Hematopoietic multipotent progenitor cell treated with erythropoietin and hydrocortisone succinate and interleukin-3 and kit ligand, for 17 days (in vitro differentiated cells): ENCODE data around the gene MORN2.

Experiments used
- DNase-seq: peaks from one replicate; pipeline ENCODE4 v3.0.0-alpha.2; 2015; ENCODE audit warnings: low spot score

MORN2 gene

GRCh38 chr2:38889575-38889974 lies 13.8 kb downstream of the MORN2 start, which contains the start of gene ARHGEF33:
ARHGEF33 (plus strand) TSS chr2:38889875; CDS start chr2:38919448, 29,573 bp downstream.
- DNase-seq: no peak

DNA sequence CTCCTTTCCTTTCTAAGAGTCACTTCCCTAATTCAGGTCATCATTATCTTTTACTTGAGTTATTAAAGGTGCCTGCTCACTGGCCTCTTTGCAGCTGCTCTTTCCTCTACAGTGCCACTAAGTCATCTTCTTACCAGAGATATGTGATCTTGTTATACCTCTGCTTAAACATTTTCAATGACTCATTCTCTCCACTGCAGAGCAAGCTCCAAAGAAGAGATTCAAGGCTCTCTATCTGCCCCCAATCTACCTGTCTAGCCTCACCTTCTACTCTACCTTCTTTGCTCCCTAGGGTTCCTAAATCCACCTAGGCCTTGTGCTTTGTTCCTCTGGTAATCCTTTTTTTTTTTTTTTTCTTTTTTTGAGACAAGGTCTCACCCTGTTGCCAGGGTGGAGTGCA lies 17.0 kb downstream of the MORN2 start:
- DNase-seq: no peak

- DNase-seq: no peak
Observed at GRCh38 chr2:38898256-38898655, 22.5 kb downstream of the MORN2 start.

DNA sequence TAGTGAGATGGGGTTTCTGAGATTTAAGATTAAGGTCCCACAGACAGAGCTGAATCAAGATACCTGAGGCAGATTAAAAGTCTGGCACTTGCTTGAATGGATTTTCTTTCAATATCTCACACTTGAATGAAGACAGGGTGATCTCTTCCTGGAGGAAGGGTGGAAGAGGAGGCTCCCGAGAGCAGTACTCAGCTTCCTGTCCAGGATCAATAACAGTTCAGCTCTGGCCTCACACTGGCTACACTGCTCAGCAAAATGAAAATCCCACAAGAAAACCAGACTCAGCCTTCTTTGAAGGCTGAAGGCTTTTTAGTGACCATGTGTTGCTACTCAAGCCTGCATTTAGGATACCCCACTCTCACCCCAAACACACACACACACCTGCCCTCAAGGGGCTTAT lies 24.9 kb downstream of the MORN2 start:
- DNase-seq: no peak

- no peak for DNase-seq
Observed at GRCh38 chr2:38905251-38905650, 29.5 kb downstream of the MORN2 start.

DNA sequence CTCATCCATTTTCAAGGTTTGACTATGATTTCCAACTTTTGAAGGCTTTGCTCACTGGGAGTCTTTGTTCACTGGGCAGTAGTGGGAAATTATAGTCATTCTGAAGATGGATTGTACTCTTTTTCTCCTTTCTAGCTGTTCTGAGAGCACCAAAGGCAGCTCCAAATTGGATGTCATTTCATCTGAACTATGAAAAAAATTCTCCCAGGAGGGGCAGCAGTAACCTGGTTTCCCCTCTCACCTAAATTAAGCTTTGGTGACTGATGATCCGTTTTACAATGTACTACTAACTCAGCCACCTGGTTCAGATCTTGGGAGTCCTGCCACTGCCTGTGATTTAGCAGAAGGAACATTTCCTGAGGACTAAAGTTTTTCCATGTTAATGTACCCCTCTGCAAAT lies 31.5 kb downstream of the MORN2 start:
- DNase-seq: no peak

DNA sequence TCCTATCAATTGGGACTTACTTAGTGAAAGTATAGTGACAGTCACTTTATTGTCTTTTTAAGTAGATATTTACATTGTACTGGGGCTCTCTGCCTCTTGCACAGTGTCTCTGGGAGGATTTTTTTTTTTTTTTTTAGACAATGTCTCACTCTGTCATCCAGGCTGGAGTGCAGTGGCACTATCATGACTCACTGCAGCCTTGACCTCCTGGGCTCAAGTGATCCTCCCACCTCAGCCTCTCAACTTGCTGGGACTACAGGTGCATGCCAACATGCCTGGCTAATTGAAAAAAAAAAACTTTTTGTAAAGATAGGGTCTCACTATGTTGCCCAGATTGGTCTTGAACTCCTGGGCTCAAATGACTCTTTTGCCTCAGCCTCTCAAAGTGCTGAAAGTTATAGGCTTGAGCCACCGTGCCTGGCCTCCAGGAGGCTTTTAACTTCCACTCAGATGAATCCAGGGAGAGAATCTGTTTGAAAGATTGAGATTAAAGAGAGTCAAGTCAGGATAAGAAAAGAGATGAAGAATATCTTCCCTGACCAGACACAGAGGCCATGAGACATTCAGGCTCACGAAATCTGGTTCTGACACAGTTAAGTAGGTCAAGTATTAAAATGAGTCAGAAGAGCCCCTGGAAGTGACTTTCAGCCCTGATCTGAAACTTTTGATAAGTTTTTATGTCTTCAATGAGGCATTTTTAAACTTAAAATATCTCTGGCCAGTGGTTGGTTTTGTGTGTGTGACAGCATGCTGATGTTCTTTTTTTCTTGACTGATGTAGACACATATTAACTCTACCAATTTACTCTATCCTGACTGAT lies 32.2 kb downstream of the MORN2 start:
- no peak for DNase-seq

DNA sequence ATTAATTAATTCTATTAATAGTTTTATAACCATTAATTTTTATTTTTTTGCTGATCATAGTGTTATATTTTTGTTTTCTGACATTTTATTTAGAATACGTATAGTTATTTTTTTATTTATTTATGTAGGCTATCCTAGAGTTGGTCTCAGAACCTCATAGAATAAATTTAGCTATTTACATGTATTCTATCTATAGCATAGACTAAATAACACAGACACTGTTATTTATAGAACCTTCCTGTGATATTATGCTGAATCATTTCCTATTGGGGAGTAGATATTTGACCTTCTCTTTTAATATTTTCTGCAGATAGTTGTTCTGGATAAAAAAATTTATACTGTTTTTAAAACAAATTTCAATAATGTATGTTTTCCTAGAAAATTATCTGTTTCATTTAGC lies 34.1 kb downstream of the MORN2 start:
- no peak for DNase-seq

DNA sequence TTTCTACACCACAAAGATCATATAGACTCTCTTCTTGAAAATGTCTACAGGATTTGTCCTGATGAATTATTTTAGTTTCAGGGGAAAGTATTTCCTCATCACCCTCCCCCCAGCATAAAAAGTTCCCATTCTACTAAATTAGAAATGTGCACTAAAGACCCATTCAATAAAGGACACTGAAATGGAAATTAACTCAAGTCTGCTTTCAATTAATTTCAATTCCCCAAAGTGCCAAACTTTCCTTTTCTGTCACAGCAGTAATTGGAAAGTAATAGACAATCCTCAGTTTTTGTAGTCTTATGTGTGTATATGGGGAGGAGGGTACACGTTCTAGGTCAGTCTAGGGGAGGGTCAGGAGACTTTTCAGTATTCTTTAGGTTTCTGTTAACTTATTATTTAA lies 35.4 kb downstream of the MORN2 start:
- DNase-seq: no peak

DNA sequence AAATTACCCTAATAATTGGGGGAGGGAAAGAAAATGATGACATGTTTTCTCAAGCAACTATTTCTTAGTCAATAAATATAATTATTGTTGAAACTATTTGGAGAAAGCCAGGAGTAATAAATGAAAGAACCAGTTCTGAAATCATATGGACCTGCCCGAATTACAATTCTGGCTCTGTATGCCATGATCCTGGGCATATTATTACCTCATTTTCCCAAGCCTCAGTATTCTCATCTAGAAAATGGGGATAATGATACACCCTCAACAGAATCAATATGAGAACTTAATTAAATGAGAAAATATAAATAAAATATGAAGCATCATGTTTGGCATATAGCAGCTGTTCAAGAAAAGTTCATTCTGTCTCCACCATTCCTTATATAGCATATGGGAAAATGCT lies 36.8 kb downstream of the MORN2 start:
- DNase-seq: no peak

GRCh38 chr2:38922389-38922788 lies 46.6 kb downstream of the MORN2 start:
- DNase-seq: no peak

DNA sequence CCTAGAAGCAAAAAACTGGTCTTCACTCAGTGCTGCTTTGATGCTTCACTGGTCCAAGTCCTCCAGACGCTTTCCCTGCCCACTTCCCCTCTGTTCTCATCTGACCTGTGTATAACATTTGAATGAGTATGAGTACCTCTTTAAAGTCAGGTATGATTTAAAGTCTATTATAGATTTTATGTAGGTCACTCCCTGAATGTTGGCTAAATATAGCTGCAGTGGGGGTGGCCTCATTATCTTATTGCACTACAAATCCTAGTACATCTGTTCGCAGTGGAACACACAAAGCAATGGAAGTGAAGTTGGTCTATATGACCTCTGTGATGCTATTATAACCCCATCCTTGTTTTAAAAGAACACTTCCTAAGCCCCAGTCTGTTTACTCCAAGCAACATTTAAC lies 47.1 kb downstream of the MORN2 start:
- DNase-seq: no peak

DNA sequence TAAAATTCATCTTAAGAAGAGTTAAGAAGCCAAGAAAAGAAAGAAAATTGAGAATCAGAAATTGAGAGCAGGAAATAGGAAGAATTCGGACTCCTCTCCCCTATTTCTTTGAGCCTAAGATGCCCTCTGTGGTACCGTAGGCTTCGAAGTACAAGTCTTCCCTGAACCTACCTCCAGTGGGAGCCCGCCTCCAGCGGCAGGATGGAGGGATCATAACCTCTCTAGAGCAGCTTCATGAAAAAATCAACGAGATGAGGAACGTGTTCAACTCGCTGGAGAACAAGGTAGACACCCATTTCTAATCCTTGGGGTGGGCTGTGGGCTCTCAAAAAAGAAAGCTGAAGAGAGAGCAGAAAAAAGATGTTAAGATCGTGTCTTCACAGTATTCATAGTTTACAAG lies 50.2 kb downstream of the MORN2 start:
- no peak for DNase-seq

GRCh38 chr2:38930600-38930999 lies 54.8 kb downstream of the MORN2 start:
- no peak for DNase-seq
